GM12878 (cell line): ENCODE data around the gene SPRR2E. TPM values are rescaled to one million over a fixed set of nuclear protein-coding genes. Genes with fewer than 3 reads are reported as not detected.

Experiments
- ATAC-seq: fragments of 200-7000 bp; cut with Tn5 transposase; 3 replicates; pipeline ENCODE4 v1.9.1; 2020; ENCODE audit warnings: mild to moderate bottlenecking, moderate library complexity
- BruUV-seq: library from RNA; stranded (reverse); fragments of 400-500 nt; replicated peaks from 2 replicates; lab custom pipeline; 2021; lab: Mats Ljungman, UMichigan
- CTCF ChIA-PET: fragments of 300-600 bp; sonication (Branson Sonifier 250); formaldehyde crosslinking; extraction: SDS; loops from one replicate; lab custom pipeline; 2021; ENCODE audit warnings: inconsistent platforms; lab: Yijun Ruan, JAX
- POLR2A ChIA-PET: fragments of 350-600 bp; formaldehyde crosslinking; extraction: SDS; loops from one replicate; lab custom pipeline; 2021; ENCODE audit warnings: inconsistent platforms; lab: Charles Lee
- RAD21 ChIA-PET: fragments of 300-600 bp; sonication (Branson Sonifier 250); formaldehyde crosslinking; loops from one replicate; lab custom pipeline; 2023; ENCODE audit warnings: antibody characterized with exemption; ENCODE audit not compliant: unreplicated experiment; lab: Charles Lee
- SMC1A ChIA-PET: fragments of 300-600 bp; sonication (Branson Sonifier 250); formaldehyde crosslinking; loops from one replicate; lab custom pipeline; 2023; ENCODE audit not compliant: unreplicated experiment, uncharacterized antibody; lab: Charles Lee
- DNase-seq: peaks from one replicate; pipeline ENCODE4 v3.0.0-alpha.2; 2011; ENCODE audit warnings: low read depth, low spot score
- FAIRE-seq: peaks from 3 replicates; lab custom pipeline; 2011; peaks lifted over from hg19 to GRCh38; lab: Jason Lieb, UNC
- H2AFZ ChIP-seq: 2 replicates; pipeline ENCODE4 v1.6.0; 2011; ENCODE audit warnings: low read depth, low read length, control low read depth; ENCODE audit not compliant: control insufficient read depth
- H3K27ac ChIP-seq: 2 replicates; pipeline ENCODE4 v1.5.1; 2011; ENCODE audit warnings: control low read depth; ENCODE audit not compliant: control insufficient read depth, insufficient read depth
- H3K27me3 ChIP-seq, 2 experiments: replicated peaks in 1 of 2; 2 replicates each; pipeline versions ENCODE4 v1.6.0 to v1.6.1; 2011; ENCODE audit warnings: low read length in 1 of 2; ENCODE audit not compliant: control insufficient read depth in 2 of 2, insufficient read depth in 2 of 2
- H3K36me3 ChIP-seq, 2 experiments: 2 replicates each; pipeline ENCODE4 v1.5.1; 2011; ENCODE audit warnings: low read length in 1 of 2; ENCODE audit not compliant: control insufficient read depth in 2 of 2, insufficient read depth in 2 of 2
- H3K4me1 ChIP-seq: 2 replicates; pipeline ENCODE4 v1.6.1; 2011; ENCODE audit warnings: mild to moderate bottlenecking, low read length, moderate library complexity, mixed read lengths; ENCODE audit not compliant: control insufficient read depth, insufficient read depth
- H3K4me2 ChIP-seq: 2 replicates; pipeline ENCODE4 v1.6.0; 2011; ENCODE audit warnings: control low read depth; ENCODE audit not compliant: control insufficient read depth, insufficient read depth
- H3K4me3 ChIP-seq: fragments of 200-600 bp; sonication (generic); 2 replicates; pipeline ENCODE4 v1.5.1; 2016
- H3K79me2 ChIP-seq: 2 replicates; pipeline ENCODE4 v1.6.0; 2011; ENCODE audit warnings: low read length; ENCODE audit not compliant: control insufficient read depth, insufficient read depth
- H3K9ac ChIP-seq: 2 replicates; pipeline ENCODE4 v1.8.0; 2011; ENCODE audit warnings: low read length, control low read depth, mixed read lengths; ENCODE audit not compliant: control insufficient read depth, insufficient read depth
- H3K9me3 ChIP-seq: replicated peaks from 3 replicates; pipeline ENCODE4 v1.5.1; 2011; ENCODE audit warnings: mild to moderate bottlenecking, low read length; ENCODE audit not compliant: control insufficient read depth, insufficient read depth
- H4K20me1 ChIP-seq: 2 replicates; pipeline ENCODE4 v1.6.0; 2011; ENCODE audit not compliant: control insufficient read depth, insufficient read depth
- BCL11A ChIP-seq: IDR thresholded peaks from 2 replicates; pipeline ENCODE4 v1.6.1; 2011; ENCODE audit warnings: low read depth, low read length
- CREM ChIP-seq: IDR thresholded peaks from 2 replicates; pipeline ENCODE4 v1.6.1; 2014; ENCODE audit warnings: antibody characterized with exemption, low read depth
- ETV6 ChIP-seq, 2 experiments: fragments of 450-650 bp in 1 of 2; IDR thresholded peaks in 1 of 2; conservative IDR thresholded peaks in 1 of 2; 2 replicates each; pipeline ENCODE4 v1.6.1; 2014; ENCODE audit warnings: antibody characterized with exemption in 1 of 2, borderline replicate concordance in 1 of 2, low read depth in 1 of 2, mild to moderate bottlenecking in 1 of 2, moderate library complexity in 1 of 2
- GATAD2B ChIP-seq: fragments of 450-650 bp; conservative IDR thresholded peaks from 2 replicates; pipeline ENCODE4 v1.6.1; 2017; ENCODE audit warnings: low read depth, mild to moderate bottlenecking, moderate library complexity
- HDAC2 ChIP-seq: fragments of 200-600 bp; sonication (generic); IDR thresholded peaks from 2 replicates; pipeline ENCODE4 v1.6.1; 2017
- HSF1 ChIP-seq: fragments of 150-350 bp; IDR thresholded peaks from 2 replicates; pipeline ENCODE4 v1.6.1; 2014; ENCODE audit warnings: mild to moderate bottlenecking, low read depth, low read length
- MAX ChIP-seq: IDR thresholded peaks from 2 replicates; pipeline ENCODE4 v1.6.1; 2012; ENCODE audit warnings: low read depth, low read length, improper control_type of control experiment
- PBX3 ChIP-seq: IDR thresholded peaks from 2 replicates; pipeline ENCODE4 v1.6.1; 2011; ENCODE audit warnings: mild to moderate bottlenecking, low read depth, low read length, moderate library complexity; ENCODE audit not compliant: insufficient replicate concordance
- PML ChIP-seq: IDR thresholded peaks from 2 replicates; pipeline ENCODE4 v1.6.1; 2012; ENCODE audit warnings: low read length, inconsistent platforms
- SREBF2 ChIP-seq: IDR thresholded peaks from 2 replicates; pipeline ENCODE4 v1.6.1; 2012; ENCODE audit warnings: mild to moderate bottlenecking, low read length
- TAF1 ChIP-seq: IDR thresholded peaks from 2 replicates; pipeline ENCODE4 v1.6.1; 2011; ENCODE audit warnings: mild to moderate bottlenecking, low read depth, low read length, borderline replicate concordance
- TARDBP ChIP-seq: IDR thresholded peaks from 2 replicates; pipeline ENCODE4 v1.6.1; 2016; ENCODE audit warnings: borderline replicate concordance
- USF1 ChIP-seq: IDR thresholded peaks from 2 replicates; pipeline ENCODE4 v1.6.1; 2011; ENCODE audit warnings: borderline replicate concordance, low read depth, mild to moderate bottlenecking, moderate library complexity, mixed read lengths, low read length; ENCODE audit not compliant: insufficient read depth; ENCODE audit errors: extremely low read length
- USF2 ChIP-seq: IDR thresholded peaks from 2 replicates; pipeline ENCODE4 v1.6.1; 2011; ENCODE audit warnings: low read depth, low read length, improper control_type of control experiment, borderline replicate concordance
- ZBED1 ChIP-seq: IDR thresholded peaks from 2 replicates; pipeline ENCODE4 v1.6.1; 2016; ENCODE audit warnings: borderline replicate concordance
- ZNF217 ChIP-seq: fragments of 450-650 bp; IDR thresholded peaks from 2 replicates; pipeline ENCODE4 v1.6.1; 2017; ENCODE audit warnings: antibody characterized with exemption, mild to moderate bottlenecking
- ZZZ3 ChIP-seq: IDR thresholded peaks from 2 replicates; pipeline ENCODE4 v1.6.1; 2011; ENCODE audit warnings: low read depth; ENCODE audit not compliant: control insufficient read depth, insufficient read length
- WGBS: methylation state at CpG from one replicate; pipeline ENCODE4 v1.1.6; 2016; ENCODE audit warnings: low lambda C conversion rate; ENCODE audit not compliant: insufficient replicate concordance, insufficient coverage; ENCODE audit errors: missing lambda C conversion rate; 5-methylcytosine and 5-hydroxymethylcytosine counted together
- in situ Hi-C: fragments of 300-500 bp; cut with MboI; formaldehyde crosslinking; loops from 9 replicates; pipeline ENCODE4 v1.14.3; 2018; ENCODE audit warnings: mixed read lengths
- intact Hi-C: fragments of 100-400 bp; cut with micrococcal nuclease; formaldehyde crosslinking; loops from one replicate; pipeline ENCODE4 v1.14.2; 2022; ENCODE audit not compliant: unreplicated experiment
- polyA plus RNA-seq, 11 experiments: library from polyadenylated mRNA; depleted of rRNA in 4 of 11; unstranded in 6 of 11; stranded (reverse) in 5 of 11; fragments of >200 nt; fragmentation: Nextera tagmentation in 4 of 11; fragmentation: Illumina TruSeq in 1 of 11; extraction: Ambion mirVana in 4 of 11; extraction: Trizol in 1 of 11; gene quantifications; 1 replicate in 1 of 11; 2 replicates in 10 of 11; pipeline versions ENCODE4 v1.2.1 to v1.2.3, GENCODE V29; 2011 to 2016; ENCODE audit warnings: inconsistent platforms in 2 of 11, missing spikeins in 2 of 11, low read depth in 1 of 11
- total RNA-seq, 4 experiments: library from RNA; depleted of rRNA in 3 of 4; stranded (reverse); fragments of >200 nt in 3 of 4; fragmentation: Illumina TruSeq in 1 of 4; extraction: Trizol in 1 of 4; gene quantifications; 2 replicates each; pipeline versions ENCODE4 v1.2.1 to v1.2.3, GENCODE V29; 2013 to 2021

SPRR2E gene
- total and polyA plus RNA-seq, 10 of the 15 experiments (the other 5 are each of a cell fraction or from before 2014, with no cell fraction given): not detected

GRCh38 chr1:153125536-153125935, 31.2 kb upstream of the SPRR2E start:
- BruUV-seq: no TSS peak
- Histone ChIP-seq H3K9me3 (no peaks in the 10 kb centered on the region; the same call in 1 of the 3 replicates), H3K4me1 (no peaks in the 10 kb centered on the region), H3K9ac (no peak overlapping the region), H4K20me1 (no peaks in the 10 kb centered on the region), H3K4me2 (no peak overlapping the region), H3K27ac (no peak overlapping the region), H3K27me3 (no peaks in the 10 kb centered on the region), H3K79me2 (no peaks in the 10 kb centered on the region), H3K4me3 (no peak overlapping the region), H3K36me3 (no peaks in the 10 kb centered on the region), H2AFZ (no peak overlapping the region)
- intact Hi-C loops: no loop called here
- TF ChIP-seq USF1 (no peak), TARDBP (no peak), ZBED1 (no peak), PML (no peak), HSF1 (no peak), TAF1 (no peak), HDAC2 (no peak), BCL11A (no peak), USF2 (no peak), MAX (no peak), SREBF2 (no peak), GATAD2B (no peak), ETV6 (conservative IDR thresholded peaks at IDR 0.05 in 1 of 2, IDR thresholded peaks at IDR 0.05 in 1 of 2; ENCODE audit: borderline replicate concordance in 1 of 2, low read depth in 1 of 2) (no peak), ZNF217 (no peak), ZZZ3 (no peak), CREM (no peak), PBX3 (no peak)
- ChIA-PET POLR2A (no interaction called here), RAD21 (interaction anchor here (1.1 kb wide), 1 partner anchor 67 kb away, joined by 3 read pairs; no protein-coding TSS in a partner anchor), SMC1A (interaction anchor here (0.8 to 1.7 kb wide), 4 partner anchors 15 to 30 kb away, joined by 3 to 4 read pairs (median 3); partner anchors contain the start of gene SPRR2G), CTCF (interaction anchor here (0.8 to 1.2 kb wide), 3 partner anchors 28 to 254 kb away, joined by 3 to 5 read pairs (median 3); no protein-coding TSS in a partner anchor)
- in situ Hi-C loops: no loop called here
- 38% methylated on average over 1 of the region's 1 CpG for WGBS
- FAIRE-seq (no peak), ATAC-seq (no peak), DNase-seq (no peak)
